A549 (cell line): Measurements from ENCODE around the gene RIOX2. TPM values are rescaled to one million over a fixed set of nuclear protein-coding genes. Genes with fewer than 3 reads are reported as not detected.

Experiments used
- ATAC-seq, 2 experiments: fragments of 200-7000 bp in 1 of 2; fragments of >200 bp in 1 of 2; cut with Nextera tagmentation in 1 of 2; cut with Tn5 transposase in 1 of 2; 3 replicates each; pipeline versions ENCODE4 v1.8.0 to v1.9.1; 2018 to 2020; ENCODE audit warnings: mild to moderate bottlenecking in 1 of 2, moderate library complexity in 1 of 2
- CTCF ChIA-PET: fragments of 300-600 bp; sonication (Branson Sonifier 250); formaldehyde crosslinking; extraction: SDS; loops from one replicate; lab custom pipeline; 2021; ENCODE audit warnings: antibody characterized with exemption, inconsistent platforms; lab: Yijun Ruan, JAX
- POLR2A ChIA-PET: fragments of 350-600 bp; formaldehyde crosslinking; extraction: SDS; loops from one replicate; lab custom pipeline; 2021; ENCODE audit warnings: antibody characterized with exemption, inconsistent platforms; lab: Yijun Ruan, JAX
- DNase-seq, 2 experiments: peaks; one replicate each; pipeline versions ENCODE4 v3.0.0 to v3.0.0-alpha.2; 2011 to 2016; ENCODE audit warnings: low read depth in 1 of 2, low spot score in 1 of 2
- FAIRE-seq: peaks from 2 replicates; lab custom pipeline; 2011; peaks lifted over from hg19 to GRCh38; lab: Jason Lieb, UNC
- H3K27ac ChIP-seq, 2 experiments: fragments of >200 bp; sonication (Bioruptor Twin); formaldehyde crosslinking; 3 replicates each; pipeline ENCODE4 v1.5.1; 2016 to 2017
- H3K4me1 ChIP-seq: fragments of >200 bp; sonication (Bioruptor Twin); formaldehyde crosslinking; 3 replicates; pipeline ENCODE4 v1.6.1; 2016
- H3K4me2 ChIP-seq: fragments of >200 bp; sonication (Bioruptor Twin); formaldehyde crosslinking; 3 replicates; pipeline ENCODE4 v1.6.1; 2016
- H3K4me3 ChIP-seq: fragments of >200 bp; sonication (Bioruptor Twin); formaldehyde crosslinking; 3 replicates; pipeline ENCODE4 v1.5.1; 2016
- H3K9me3 ChIP-seq: fragments of >200 bp; sonication (Bioruptor Twin); formaldehyde crosslinking; 3 replicates; pipeline ENCODE4 v1.6.1; 2016
- CBX8 ChIP-seq: fragments of 200-600 bp; sonication (generic); IDR thresholded peaks from 2 replicates; pipeline ENCODE4 v1.6.1; 2016
- CEBPB ChIP-seq, 2 experiments: fragments of >200 bp in 1 of 2; sonication (Bioruptor Twin) in 1 of 2; formaldehyde crosslinking in 1 of 2; IDR thresholded peaks; 2 replicates each; pipeline ENCODE4 v1.6.1; 2012 to 2016
- EHF ChIP-seq: fragments of 250-450 bp; sonication (Bioruptor Pico); IDR thresholded peaks from 2 replicates; pipeline ENCODE4 v1.5.0; 2020; ENCODE audit warnings: mild to moderate bottlenecking
- EHMT2 ChIP-seq: fragments of 200-600 bp; sonication (generic); IDR thresholded peaks from 2 replicates; pipeline ENCODE4 v1.6.1; 2016; ENCODE audit warnings: antibody characterized with exemption, low read depth, mild to moderate bottlenecking, moderate library complexity
- FOSL2 ChIP-seq, 2 experiments: fragments of 450-650 bp in 1 of 2; fragments of >200 bp in 1 of 2; sonication (Bioruptor Twin) in 1 of 2; formaldehyde crosslinking; IDR thresholded peaks; 2 replicates each; pipeline versions ENCODE4 v1.5.0 to v1.6.1; 2016 to 2020; ENCODE audit warnings: mild to moderate bottlenecking in 1 of 2, moderate library complexity in 1 of 2
- FOXS1 ChIP-seq: fragments of 250-450 bp; sonication (Bioruptor Pico); IDR thresholded peaks from 2 replicates; pipeline ENCODE4 v1.5.0; 2020; ENCODE audit warnings: mild to moderate bottlenecking, moderate library complexity
- HDAC2 ChIP-seq: fragments of 200-600 bp; sonication (generic); IDR thresholded peaks from 2 replicates; pipeline ENCODE4 v1.6.1; 2016
- HEYL ChIP-seq: fragments of 250-450 bp; sonication (Bioruptor Pico); IDR thresholded peaks from 2 replicates; pipeline ENCODE4 v1.8.0; 2021; ENCODE audit warnings: mild to moderate bottlenecking, moderate library complexity
- HOXA7 ChIP-seq: fragments of 250-450 bp; sonication (Bioruptor Pico); IDR thresholded peaks from 2 replicates; pipeline ENCODE4 v1.5.0; 2020; ENCODE audit warnings: mild to moderate bottlenecking, moderate library complexity
- MAZ ChIP-seq: fragments of 150-350 bp; IDR thresholded peaks from 2 replicates; pipeline ENCODE4 v1.6.1; 2014; ENCODE audit warnings: antibody characterized with exemption, low read depth, low read length, borderline replicate concordance
- NFE2L2 ChIP-seq: fragments of 150-350 bp; conservative IDR thresholded peaks from 2 replicates; pipeline ENCODE4 v1.6.1; 2014; ENCODE audit warnings: low read length
- POLR2AphosphoS2 ChIP-seq: conservative IDR thresholded peaks from 2 replicates; pipeline ENCODE4 v1.6.1; 2012; ENCODE audit warnings: low read length, improper control_type of control experiment, inconsistent platforms
- RAD21 ChIP-seq, 2 experiments: fragments of >200 bp in 1 of 2; sonication (Bioruptor Twin) in 1 of 2; formaldehyde crosslinking in 1 of 2; IDR thresholded peaks in 1 of 2; conservative IDR thresholded peaks in 1 of 2; 2 replicates in 1 of 2; 3 replicates in 1 of 2; pipeline ENCODE4 v1.6.1; 2012 to 2018; ENCODE audit warnings: inconsistent platforms in 1 of 2
- WGBS: methylation state at CpG from one replicate; pipeline ENCODE4 v1.1.6; 2017; ENCODE audit errors: missing lambda C conversion rate; 5-methylcytosine and 5-hydroxymethylcytosine counted together
- polyA plus RNA-seq, 4 experiments: library from polyadenylated mRNA; depleted of rRNA in 3 of 4; stranded (reverse); fragments of >200 nt; fragmentation: RNase III in 1 of 4; extraction: RNeasy Plus Mini Kit Qiagen cat#74134 plus additional on column Dnase treatment in 1 of 4; gene quantifications; 2 replicates in 3 of 4; 3 replicates in 1 of 4; pipeline ENCODE4 v1.2.3, GENCODE V29; 2011 to 2017
- TF ChIP-seq, protein P1 (sequence below): fragments of 250-450 bp; sonication (Bioruptor Pico); IDR thresholded peaks from 2 replicates; pipeline ENCODE4 v1.5.0; 2020; ENCODE audit warnings: low read depth, mild to moderate bottlenecking, moderate library complexity

RIOX2 gene
- polyA plus RNA-seq, 2 of the 4 experiments (the other 2 are of a cell fraction): 34.1 to 49.6 TPM

DNA sequence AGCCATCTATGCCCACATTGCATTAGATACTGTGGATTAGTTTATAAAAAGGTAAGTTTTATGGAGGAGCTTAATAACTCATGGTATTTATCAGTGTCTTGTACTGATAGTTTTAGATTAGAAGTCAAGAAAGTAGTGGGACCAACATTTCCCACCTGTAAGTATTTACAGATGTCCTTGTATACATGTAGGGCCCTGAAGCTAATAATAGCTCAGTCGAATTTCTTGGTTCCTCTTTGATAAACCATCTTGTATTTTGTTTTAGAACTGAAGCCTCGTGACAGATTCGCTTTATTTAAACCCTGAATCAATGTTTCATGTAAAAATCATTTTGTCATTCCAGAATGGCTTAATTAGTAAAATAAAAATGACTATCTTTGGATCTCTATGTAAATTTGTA is 77.0 kb downstream of the RIOX2 start:
- no peak overlapping the region for H3K4me3 ChIP-seq
- ATAC-seq: no peak
- ChIA-PET CTCF (interaction anchor here (0.6 to 1.0 kb wide), 2 partner anchors 48 to 128 kb away, joined by 3 to 4 read pairs; no protein-coding TSS in a partner anchor), POLR2A (no interaction called here)
- FAIRE-seq: no peak
- H3K27ac ChIP-seq: no peak overlapping the region
- H3K9me3 ChIP-seq: no peaks in the 10 kb centered on the region
- no peak overlapping the region for H3K4me2 ChIP-seq
- no peaks in the 10 kb centered on the region for H3K4me1 ChIP-seq
- TF ChIP-seq EHMT2: no peak
- no peak for DNase-seq
- WGBS: 74% methylated on average over 3 of the region's 3 CpGs

DNA sequence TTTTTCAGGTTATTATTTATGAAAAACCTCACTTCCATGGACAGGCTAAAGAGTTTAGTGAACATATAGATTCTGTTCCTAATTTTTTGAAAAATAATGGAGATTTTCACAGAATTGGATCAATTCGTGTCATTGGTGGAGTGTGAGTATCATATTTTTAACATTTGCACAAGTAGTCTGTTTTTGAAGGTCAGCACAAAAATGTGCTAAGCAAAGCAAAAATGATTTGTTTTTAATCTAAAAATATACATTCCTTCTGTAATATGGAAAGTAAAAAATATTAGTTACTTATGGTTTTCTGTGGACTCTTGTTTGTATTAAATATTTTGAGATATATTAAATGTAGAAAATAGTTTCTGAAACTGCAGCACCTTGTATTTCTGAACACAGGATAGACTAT is 79.4 kb downstream of the RIOX2 start:
- ATAC-seq (no peak), DNase-seq (no peak), FAIRE-seq (no peak)
- WGBS: 75% methylated on average over 1 of the region's 1 CpG
- Histone ChIP-seq H3K4me1 (no peaks in the 10 kb centered on the region), H3K4me2 (no peak overlapping the region), H3K9me3 (no peaks in the 10 kb centered on the region), H3K4me3 (no peak overlapping the region), H3K27ac (no peak overlapping the region)
- TF ChIP-seq NFE2L2: no peak
- no peak for TF ChIP-seq FOSL2 (IDR thresholded peaks at IDR 0.05)
- no peak for TF ChIP-seq FOSL2 (CRISPR knock-in tag; IDR thresholded peaks at IDR 0.05)
- TF ChIP-seq HEYL: no peak
- no peak for TF ChIP-seq RAD21 (conservative IDR thresholded peaks at IDR 0.05 in 1 of 2, IDR thresholded peaks at IDR 0.05 in 1 of 2)
- TF ChIP-seq CEBPB (IDR thresholded peaks at IDR 0.05): no peak
- no peak for TF ChIP-seq CBX8
- no peak for TF ChIP-seq HDAC2
- no peak for TF ChIP-seq HOXA7
- no peak for TF ChIP-seq EHF (CRISPR knock-in tag)
- no peak for TF ChIP-seq FOXS1
- no peak for TF ChIP-seq POLR2AphosphoS2
- TF ChIP-seq, protein P1, sequence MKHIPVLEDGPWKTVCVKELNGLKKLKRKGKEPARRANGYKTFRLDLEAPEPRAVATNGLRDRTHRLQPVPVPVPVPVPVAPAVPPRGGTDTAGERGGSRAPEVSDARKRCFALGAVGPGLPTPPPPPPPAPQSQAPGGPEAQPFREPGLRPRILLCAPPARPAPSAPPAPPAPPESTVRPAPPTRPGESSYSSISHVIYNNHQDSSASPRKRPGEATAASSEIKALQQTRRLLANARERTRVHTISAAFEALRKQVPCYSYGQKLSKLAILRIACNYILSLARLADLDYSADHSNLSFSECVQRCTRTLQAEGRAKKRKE: no peak
- TF ChIP-seq MAZ: no peak
- ChIA-PET POLR2A (no interaction called here), CTCF (no interaction called here)

Other genes starting within 250 kb of the RIOX2 start
- 9.9 and 11.7 TPM in 2 replicates for gene ARL6, start 207.7 kb downstream of the RIOX2 start, polyA plus RNA-seq (2011; rRNA removed)
- 6.9 to 7.4 TPM (median 7.3 TPM) in 3 replicates for gene ARL6, start 207.7 kb downstream of the RIOX2 start, polyA plus RNA-seq (2017; fragmentation: RNase III; extraction: RNeasy Plus Mini Kit Qiagen cat#74134 plus additional on column Dnase treatment)
- 8.7 TPM in 2 replicates for gene CRYBG3, start 150.4 kb downstream of the RIOX2 start, polyA plus RNA-seq (2011; rRNA removed)
- gene CRYBG3, start 150.4 kb downstream of the RIOX2 start, polyA plus RNA-seq (2017; fragmentation: RNase III; extraction: RNeasy Plus Mini Kit Qiagen cat#74134 plus additional on column Dnase treatment): 3.6 to 4.5 TPM (median 4.3 TPM) in 3 replicates
- gene GABRR3, start 62.9 kb upstream of the RIOX2 start, polyA plus RNA-seq (2011; rRNA removed): 0.03 TPM in 1 of 2 replicates, not detected in the other
- gene GABRR3, start 62.9 kb upstream of the RIOX2 start, polyA plus RNA-seq (2017; fragmentation: RNase III; extraction: RNeasy Plus Mini Kit Qiagen cat#74134 plus additional on column Dnase treatment): not detected in 3 replicates
- gene OR5AC2, start 114.7 kb upstream of the RIOX2 start, polyA plus RNA-seq (2011; rRNA removed): not detected in 2 replicates
- gene OR5AC2, start 114.7 kb upstream of the RIOX2 start, polyA plus RNA-seq (2017; fragmentation: RNase III; extraction: RNeasy Plus Mini Kit Qiagen cat#74134 plus additional on column Dnase treatment): not detected in 3 replicates
- not detected in 2 replicates for gene OR5H1, start 158.3 kb upstream of the RIOX2 start, polyA plus RNA-seq (2011; rRNA removed)
- not detected in 3 replicates for gene OR5H1, start 158.3 kb upstream of the RIOX2 start, polyA plus RNA-seq (2017; fragmentation: RNase III; extraction: RNeasy Plus Mini Kit Qiagen cat#74134 plus additional on column Dnase treatment)
- not detected in 2 replicates for gene OR5H14, start 175.0 kb upstream of the RIOX2 start, polyA plus RNA-seq (2011; rRNA removed)
- gene OR5H14, start 175.0 kb upstream of the RIOX2 start, polyA plus RNA-seq (2017; fragmentation: RNase III; extraction: RNeasy Plus Mini Kit Qiagen cat#74134 plus additional on column Dnase treatment): not detected in 3 replicates
- not detected in 2 replicates for gene OR5H15, start 194.3 kb upstream of the RIOX2 start, polyA plus RNA-seq (2011; rRNA removed)
- gene OR5H15, start 194.3 kb upstream of the RIOX2 start, polyA plus RNA-seq (2017; fragmentation: RNase III; extraction: RNeasy Plus Mini Kit Qiagen cat#74134 plus additional on column Dnase treatment): not detected in 3 replicates